Measurements from ENCODE around the gene GAS6. TPM values are rescaled to one million over a fixed set of nuclear protein-coding genes. Genes with fewer than 3 reads are reported as not detected.
A peak's percentile ranks its signal among the peaks of the same experiment; 100 is the strongest.

The GAS6 gene
- total and polyA plus RNA-seq, 9 of the 15 experiments (the other 6 are each of a cell fraction or from before 2014, with no cell fraction given): 0.14 to 9.7 (median 4.7) TPM; not detected in 1

GRCh38 chr13:113836768-113837559 lies 26.9 kb downstream of the GAS6 start:
- CTCF ChIA-PET (ENCODE audit: low intra/inter-chr PET ratio): no interaction called here
- no peak for FAIRE-seq
- no peak for DNase-seq (ENCODE audit: extremely low read depth in 1 of 4, low spot score in 3 of 4)
- Histone ChIP-seq H2AFZ (ENCODE audit: low read depth, low read length) (no peak overlapping the region), H3K27ac (ENCODE audit: extremely low read depth, low read depth, low read length) (no peak overlapping the region), H3K9me3 (replicated peaks; ENCODE audit: control insufficient read depth, insufficient read depth, low read depth, low read length) (no peaks in the 10 kb centered on the region), H3K9me1 (ENCODE audit: control insufficient read depth, insufficient read depth, low read length) (no peaks in the 10 kb centered on the region), H3K4me2 (ENCODE audit: insufficient read depth, low read length) (no peak overlapping the region), H3K79me2 (ENCODE audit: control insufficient read depth, insufficient read depth, low read length) (no peaks in the 10 kb centered on the region), H3K4me1 (replicated peaks in 1 of 2; ENCODE audit: control insufficient read depth in 2 of 2, insufficient read depth in 2 of 2, low read length in 2 of 2) (peaks cover 0 to 19% of the 10 kb centered on the region in 2 experiments; a peak in 2 of 5 replicates), H3K27me3 (ENCODE audit: control insufficient read depth in 2 of 2, insufficient read depth in 2 of 2, low read length in 2 of 2) (no peaks in the 10 kb centered on the region), H3K4me3 (no peak overlapping the region), H3K9ac (ENCODE audit: insufficient read depth in 1 of 2, low read depth in 2 of 2, low read length in 2 of 2) (no peak overlapping the region; a peak in 1 of 4 replicates), H4K20me1 (replicated peaks; ENCODE audit: control insufficient read depth, insufficient read depth, low read length) (no peaks in the 10 kb centered on the region), H3K36me3 (ENCODE audit: control insufficient read depth, insufficient read depth, low read length) (no peaks in the 10 kb centered on the region)
- POLR2A ChIA-PET: no interaction called here
- ATAC-seq: peak; percentile 41
- intact Hi-C loops (cut with micrococcal nuclease) (no loop called here), in situ Hi-C loops (cut with MboI) (no loop called here)
- no TSS peak for BruUV-seq (replicated peaks)
- WGBS (ENCODE audit: insufficient coverage, low coverage, missing lambda C conversion rate): 21% methylated on average over 5 of the region's 19 CpGs
- TF ChIP-seq PYGO2 (tag; IDR thresholded peaks at IDR 0.05) (no peak), GMEB1 (CRISPR knock-in tag; IDR thresholded peaks at IDR 0.05) (no peak), SP2 (IDR thresholded peaks at IDR 0.05; ENCODE audit: extremely low read depth, low read depth, low read length, poor library complexity, severe bottlenecking) (no peak), RBM39 (optimal IDR thresholded peaks at IDR 0.05; ENCODE audit: low read depth, low read length) (no peak), RBBP5 (IDR thresholded peaks at IDR 0.05; ENCODE audit: borderline replicate concordance, insufficient read depth, low read length, poor library complexity, severe bottlenecking) (peak; percentile 43), MTA1 (IDR thresholded peaks at IDR 0.05; ENCODE audit: borderline replicate concordance) (no peak), USF2 (CRISPR knock-in tag; IDR thresholded peaks at IDR 0.05) (no peak), PTBP1 (IDR thresholded peaks at IDR 0.05; ENCODE audit: low read depth, low read length) (no peak), NONO (IDR thresholded peaks at IDR 0.05; ENCODE audit: low read depth in 2 of 2, low read length in 1 of 2) (no peak), RBM14 (IDR thresholded peaks at IDR 0.05; ENCODE audit: borderline replicate concordance, insufficient read depth, low read depth, low read length) (no peak), JUND (IDR thresholded peaks at IDR 0.05; ENCODE audit: borderline replicate concordance, low read depth, low read length) (no peak), JUND (tag; IDR thresholded peaks at IDR 0.05; ENCODE audit: borderline replicate concordance, low read depth, low read length) (no peak), FOXK2 (conservative IDR thresholded peaks at IDR 0.05 in 1 of 2, IDR thresholded peaks at IDR 0.05 in 1 of 2; ENCODE audit: low read depth in 2 of 2) (no peak), ZNF263 (CRISPR knock-in tag; IDR thresholded peaks at IDR 0.05; ENCODE audit: borderline replicate concordance) (peak; percentile 94), RNF219 (CRISPR knock-in tag; IDR thresholded peaks at IDR 0.05) (no peak), MEIS2 (IDR thresholded peaks at IDR 0.05; ENCODE audit: partially characterized antibody) (no peak), NR2F6 (CRISPR knock-in tag; IDR thresholded peaks at IDR 0.05) (no peak)

Data from K562 (cell line).